Gastrocnemius medialis (tissue), 4 donors: ENCODE data around the gene DERA.

Experiments used
- CTCF ChIP-seq, 5 experiments: fragments of 450-650 bp in 3 of 5; fragments of 200-600 bp in 2 of 5; sonication (generic) in 2 of 5; IDR thresholded peaks in 4 of 5; conservative IDR thresholded peaks in 1 of 5; 1 replicate in 4 of 5; 2 replicates in 1 of 5; pipeline ENCODE4 v1.5.1; 2016 to 2019; ENCODE audit warnings: antibody characterized with exemption in 5 of 5, mild to moderate bottlenecking in 3 of 5, moderate library complexity in 3 of 5
- POLR2A ChIP-seq, 2 donors: fragments of 450-650 bp; IDR thresholded peaks; one replicate each; pipeline ENCODE4 v1.6.1; 2017; ENCODE audit warnings: antibody characterized with exemption in 2 of 2, mild to moderate bottlenecking in 2 of 2, moderate library complexity in 2 of 2

- TF ChIP-seq CTCF (IDR thresholded peaks at IDR 0.05 in 4 of 5, conservative IDR thresholded peaks at IDR 0.05 in 1 of 5) (no peak), POLR2A (IDR thresholded peaks at IDR 0.05) (no peak)
Observed at GRCh38 chr12:15977999-15978951, 67.1 kb downstream of the DERA start.
